NCI-H2171 (cell line): ENCODE data around the gene MEX3B.

ENCODE experiments used
- DNase-seq: peaks from one replicate; lab custom pipeline; 2025; lab: John Stamatoyannopoulos, UW

The MEX3B gene

DNA sequence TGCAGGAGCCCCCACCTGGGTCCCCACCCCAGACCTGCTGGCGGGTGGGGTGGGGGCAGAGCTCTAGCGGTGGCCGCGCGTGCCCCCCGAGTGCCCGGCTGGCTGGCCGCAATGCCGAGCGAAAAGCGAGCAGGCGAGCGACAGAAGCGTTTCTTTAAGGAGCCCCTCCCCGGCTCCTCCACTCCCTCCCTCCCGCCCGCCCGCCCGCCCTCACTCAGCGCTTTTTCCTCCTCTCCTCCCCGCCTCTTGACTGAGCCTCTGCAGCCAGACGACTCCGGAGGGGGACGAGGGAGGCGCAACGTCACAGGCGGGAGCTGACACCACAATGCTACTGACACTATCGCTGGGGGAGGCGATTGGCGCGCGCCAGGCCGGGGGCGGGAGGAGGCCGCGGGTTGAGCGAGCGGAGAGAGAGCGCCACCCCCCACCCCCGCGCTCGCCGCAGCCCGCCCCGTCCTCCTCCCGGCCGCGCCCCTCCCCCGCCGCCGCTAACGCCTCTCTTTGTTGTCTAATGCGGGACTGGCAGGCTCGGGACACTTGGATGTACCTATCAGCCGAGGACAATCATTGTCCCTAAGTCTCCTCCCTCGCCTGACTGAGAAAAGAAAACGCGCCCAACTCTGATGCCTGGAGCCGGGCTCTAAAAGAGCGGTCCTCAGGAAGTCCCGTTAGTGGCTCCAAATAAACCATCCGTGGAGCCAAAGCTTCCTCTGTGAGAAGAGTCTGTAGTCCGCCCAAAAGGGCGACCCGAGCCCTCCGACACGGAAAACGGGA lies at the start of gene MEX3B:
MEX3B (minus strand) TSS at position 127 of the 774 bp plus-strand sequence. CDS start 313 bp downstream, outside the sequence.
- DNase-seq = peak; percentile 96

DNA sequence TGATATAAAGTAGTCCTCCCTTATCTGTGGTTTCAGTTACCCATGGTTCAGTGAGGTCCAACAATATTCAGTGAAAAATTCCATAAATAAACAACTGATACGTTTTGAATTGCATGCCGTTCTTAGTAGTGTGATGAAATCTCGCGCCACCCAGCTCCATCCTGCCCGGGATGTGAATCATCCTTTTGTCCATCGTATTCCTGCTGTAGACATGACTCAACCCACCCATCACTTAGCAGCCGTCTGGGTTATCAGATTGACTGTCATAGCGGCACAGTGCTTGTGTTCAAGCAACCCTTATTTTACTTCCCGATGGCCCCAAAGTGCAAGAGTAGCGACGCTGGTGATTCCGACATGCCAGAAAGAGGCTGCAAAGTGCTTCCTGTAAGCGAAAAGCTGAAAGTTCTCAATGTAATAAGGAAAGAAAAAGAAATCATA lies 48.0 kb upstream of the MEX3B start:
- DNase-seq = no peak

DNA sequence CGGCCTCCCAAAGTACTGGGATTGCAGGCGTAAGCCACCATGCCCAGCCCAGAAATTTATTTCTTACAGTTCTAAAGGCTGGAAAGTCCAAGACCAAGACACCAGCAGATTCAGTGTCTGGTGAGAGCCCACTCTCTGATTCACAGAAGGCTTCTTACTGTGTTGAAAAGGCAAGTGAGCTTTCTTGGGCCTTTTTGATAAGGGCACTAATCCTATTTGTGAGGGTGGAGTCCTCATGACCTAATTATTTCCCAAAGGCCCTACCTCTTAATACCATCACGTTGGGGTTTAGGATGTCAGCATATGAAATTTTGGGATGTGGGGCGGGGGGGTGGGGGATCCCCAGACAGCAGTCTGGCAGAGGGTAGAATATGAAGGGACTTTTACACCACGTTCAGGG lies 47.5 kb upstream of the MEX3B start:
- no peak for DNase-seq

DNA sequence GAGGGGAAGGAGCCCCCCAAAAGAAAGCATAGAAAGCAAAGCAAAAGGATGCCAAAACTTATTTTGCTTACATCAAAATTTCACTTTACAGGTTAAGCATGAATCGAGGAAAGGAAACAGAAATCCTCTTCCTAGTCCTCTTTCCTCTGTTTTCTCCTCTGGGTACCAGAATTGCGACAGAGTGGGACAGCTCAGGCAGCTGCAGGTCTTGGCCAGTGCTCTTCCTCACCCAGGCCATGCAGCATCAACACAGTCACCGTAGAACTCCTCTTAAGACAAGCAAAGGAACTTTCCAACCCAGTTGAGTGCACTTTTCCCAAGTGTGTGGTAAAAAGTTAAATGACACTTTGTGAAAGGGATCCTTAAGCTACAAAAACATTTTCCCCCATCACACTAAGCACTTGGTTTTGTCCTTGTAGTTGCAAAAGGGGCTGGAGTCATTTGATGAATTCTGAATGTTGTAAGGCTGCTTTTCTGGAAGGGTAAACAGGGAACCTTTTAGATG lies 45.9 kb upstream of the MEX3B start:
- DNase-seq = no peak

DNA sequence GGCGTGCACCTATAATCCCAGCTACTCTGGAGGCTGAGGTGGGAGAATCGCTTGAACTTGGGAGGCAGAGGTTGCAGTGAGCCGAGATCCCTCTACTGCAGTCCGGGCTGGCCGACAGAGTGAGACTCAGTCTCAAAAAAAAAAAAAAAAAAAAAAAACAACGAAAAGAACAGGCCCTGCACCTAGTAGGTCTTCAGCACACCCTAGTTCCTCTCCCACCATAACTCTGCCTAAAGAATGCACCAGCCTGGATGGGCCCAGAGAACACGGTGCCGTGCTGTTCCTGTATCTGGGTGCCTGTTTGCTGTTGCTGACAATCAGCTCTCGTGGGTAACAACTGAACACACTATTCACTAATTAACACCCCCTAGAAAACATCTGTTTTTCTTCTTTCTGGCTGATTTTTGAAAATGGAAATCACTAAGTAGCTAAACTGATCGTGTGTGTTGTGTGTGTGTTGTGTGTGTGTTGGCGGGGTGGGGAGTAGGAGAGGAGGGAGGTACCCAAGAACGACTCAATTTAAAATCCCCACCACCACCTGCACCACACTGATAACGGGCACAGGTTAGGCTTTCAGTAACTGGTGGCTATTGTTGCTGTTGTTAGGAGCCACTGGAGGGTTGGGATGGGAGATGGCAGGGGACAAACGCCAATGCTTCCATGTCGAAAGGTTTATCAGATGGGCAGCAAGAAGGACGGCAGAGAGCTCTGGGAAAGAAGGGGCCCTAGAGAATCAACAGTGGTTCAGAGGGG lies 40.6 kb upstream of the MEX3B start:
- no peak for DNase-seq

DNA sequence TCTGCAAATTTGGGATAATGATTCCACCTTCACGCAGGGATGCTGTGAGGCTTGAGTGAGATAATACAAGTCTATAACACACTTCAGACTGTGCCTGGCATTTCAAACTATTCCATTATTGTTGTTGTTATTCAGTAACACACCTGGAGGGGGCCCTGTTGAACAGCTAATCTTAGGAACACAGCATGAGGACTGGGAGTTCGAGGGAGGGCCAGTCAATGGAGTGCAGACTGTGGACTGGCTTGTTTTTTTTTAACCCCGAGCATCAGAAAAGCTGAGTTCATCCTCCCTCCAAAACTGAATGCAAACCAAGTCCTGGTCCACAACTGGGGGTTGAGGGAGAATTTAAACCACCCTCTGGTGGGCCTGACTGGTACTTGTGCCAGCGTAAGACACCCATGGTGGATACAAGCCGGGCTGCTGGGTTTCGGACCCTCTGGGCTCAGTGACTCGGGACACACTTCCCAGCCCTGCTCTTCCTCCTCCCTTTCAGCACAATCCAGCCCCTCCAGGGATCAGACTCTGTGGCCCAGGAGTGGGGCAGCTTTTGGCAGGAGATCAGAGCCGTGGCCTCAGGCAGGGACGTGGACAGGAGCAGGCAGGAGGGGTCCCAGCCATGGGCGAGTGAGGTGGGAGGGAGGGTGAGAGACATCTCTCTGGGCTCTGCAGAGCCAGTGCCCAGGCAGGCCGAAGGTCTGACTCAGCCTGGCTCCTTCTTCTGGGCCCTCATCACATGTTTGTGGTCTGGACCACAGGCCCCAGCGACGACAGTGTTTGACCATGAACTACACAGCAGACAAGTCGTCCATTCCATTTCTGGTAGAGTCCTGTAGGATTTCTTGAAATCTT lies 36.3 kb upstream of the MEX3B start:
- no peak for DNase-seq

DNA sequence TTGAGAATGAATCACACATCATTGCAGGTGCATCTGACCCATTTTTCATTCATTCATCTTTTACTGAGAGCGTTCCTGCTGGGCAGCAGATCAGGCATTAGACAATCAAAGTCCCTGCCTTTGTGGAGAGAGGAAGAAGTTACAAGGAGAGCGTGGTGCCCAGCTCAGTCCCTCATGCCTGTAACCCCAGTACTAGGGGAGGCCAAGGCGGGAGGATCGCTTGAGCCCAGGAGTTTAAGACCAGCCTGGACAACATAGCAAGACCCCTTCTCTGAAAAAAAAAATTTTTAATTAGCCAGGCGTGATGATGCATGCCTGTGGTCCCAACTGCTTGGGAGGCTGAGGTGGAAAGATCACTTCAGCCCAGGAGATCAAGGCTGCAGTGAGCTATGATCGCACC lies 35.0 kb upstream of the MEX3B start:
- DNase-seq = no peak

DNA sequence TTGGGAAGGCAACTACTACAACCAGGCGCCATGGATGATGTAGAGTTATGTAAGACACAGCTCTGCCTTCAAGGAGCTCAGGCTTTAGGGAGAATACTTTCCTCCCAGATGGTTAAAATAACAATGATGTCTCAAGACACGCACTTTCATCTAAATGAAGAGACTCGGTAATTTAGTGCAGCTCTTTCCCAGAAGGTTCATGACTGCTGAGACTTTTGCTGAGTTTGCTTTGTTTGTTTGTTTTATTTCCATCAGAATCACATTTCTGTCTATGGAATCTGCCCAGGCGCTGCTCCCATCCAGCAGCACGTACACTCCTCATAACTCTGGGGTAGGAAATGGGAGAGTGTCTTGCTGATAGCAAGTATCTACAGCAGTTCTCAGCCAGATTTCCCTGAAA lies 33.9 kb upstream of the MEX3B start:
- DNase-seq = no peak

DNA sequence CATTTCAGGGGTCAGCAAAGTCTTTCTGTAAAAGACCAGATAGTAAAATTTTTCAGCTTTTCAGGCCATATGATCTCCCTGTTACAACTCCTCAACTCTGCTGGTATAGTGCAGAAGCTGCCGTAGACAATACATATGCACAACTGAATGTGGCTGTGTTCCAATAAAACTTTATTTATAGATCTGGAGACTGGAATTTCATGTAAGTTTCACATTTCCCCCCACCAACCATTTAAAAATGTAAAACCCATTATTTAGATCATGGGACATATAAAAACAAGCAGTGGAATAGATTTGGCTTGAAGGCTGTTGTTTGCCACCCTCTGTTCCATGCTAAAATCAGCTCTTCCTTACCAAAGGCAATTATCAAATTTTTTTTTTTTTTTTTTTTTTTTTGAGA lies 28.8 kb upstream of the MEX3B start:
- no peak for DNase-seq

DNA sequence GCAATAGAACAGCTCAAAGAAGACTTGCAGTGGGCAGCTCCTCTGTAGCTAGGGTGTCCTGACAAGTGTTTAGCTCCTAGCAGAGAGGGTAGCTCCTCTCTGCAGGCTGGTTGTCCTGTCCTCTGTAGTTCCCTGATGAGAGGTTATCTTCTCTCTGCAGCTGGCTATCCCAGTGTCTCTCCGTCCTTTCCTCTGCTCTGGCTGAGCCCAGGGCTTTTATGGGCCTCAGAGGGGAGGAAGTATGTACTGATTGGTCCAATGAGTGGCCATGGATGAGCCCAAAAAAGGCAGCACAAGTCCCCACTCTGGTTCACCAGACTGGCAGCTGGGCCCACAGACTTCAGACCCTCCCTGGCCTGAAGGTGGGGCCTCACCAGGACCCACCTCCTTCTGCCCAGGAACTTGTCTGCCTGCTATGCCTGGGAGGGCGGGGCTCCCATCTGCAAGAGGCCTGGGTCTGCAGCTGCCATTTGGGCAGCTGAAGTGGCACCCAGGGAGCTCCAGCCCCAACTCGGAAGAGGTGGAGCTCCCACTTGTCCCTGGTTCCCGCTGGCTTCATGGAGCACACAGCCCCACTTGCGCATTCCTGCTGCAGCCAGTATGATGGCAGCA lies 27.2 kb upstream of the MEX3B start:
- no peak for DNase-seq

DNA sequence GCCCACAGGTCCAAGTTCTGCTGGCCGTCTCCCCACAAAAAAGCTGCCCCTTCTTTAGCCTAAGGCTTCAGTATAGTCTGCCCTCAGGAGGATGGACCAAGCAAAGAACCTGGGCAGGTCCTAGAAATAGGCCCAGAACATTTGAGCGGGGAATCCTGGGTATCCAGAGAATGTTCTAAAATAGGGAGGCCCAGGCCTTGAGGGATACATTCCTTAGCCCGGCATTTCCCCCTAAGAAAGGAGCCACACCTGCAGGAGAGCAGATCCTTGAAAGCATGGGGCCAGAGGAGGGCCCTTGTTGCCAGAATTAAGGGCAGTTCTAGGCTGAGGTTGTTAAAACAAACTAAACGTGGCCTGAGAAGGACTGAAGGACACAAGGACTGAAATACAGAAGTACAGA lies 20.6 kb upstream of the MEX3B start:
- no peak for DNase-seq

DNA sequence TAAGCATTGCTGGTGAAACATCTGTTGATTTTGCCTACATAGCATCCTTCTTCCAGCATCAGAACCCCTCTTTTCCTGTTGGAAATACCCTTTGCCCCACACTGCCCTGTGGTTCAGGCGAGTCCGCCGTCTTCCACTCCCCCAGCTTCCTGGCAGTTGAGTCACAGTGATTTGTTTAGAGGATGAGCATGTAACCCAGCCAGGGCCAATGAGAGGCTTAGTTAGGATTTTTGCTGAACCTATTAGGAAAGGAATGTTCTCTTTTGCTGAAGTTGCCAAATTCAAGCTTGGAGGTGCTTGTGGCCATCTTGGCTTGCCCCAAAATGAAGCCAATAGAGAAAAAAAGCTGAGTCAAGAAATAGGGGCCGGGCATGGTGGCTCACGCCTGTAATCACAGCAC lies 19.0 kb upstream of the MEX3B start:
- no peak for DNase-seq

DNA sequence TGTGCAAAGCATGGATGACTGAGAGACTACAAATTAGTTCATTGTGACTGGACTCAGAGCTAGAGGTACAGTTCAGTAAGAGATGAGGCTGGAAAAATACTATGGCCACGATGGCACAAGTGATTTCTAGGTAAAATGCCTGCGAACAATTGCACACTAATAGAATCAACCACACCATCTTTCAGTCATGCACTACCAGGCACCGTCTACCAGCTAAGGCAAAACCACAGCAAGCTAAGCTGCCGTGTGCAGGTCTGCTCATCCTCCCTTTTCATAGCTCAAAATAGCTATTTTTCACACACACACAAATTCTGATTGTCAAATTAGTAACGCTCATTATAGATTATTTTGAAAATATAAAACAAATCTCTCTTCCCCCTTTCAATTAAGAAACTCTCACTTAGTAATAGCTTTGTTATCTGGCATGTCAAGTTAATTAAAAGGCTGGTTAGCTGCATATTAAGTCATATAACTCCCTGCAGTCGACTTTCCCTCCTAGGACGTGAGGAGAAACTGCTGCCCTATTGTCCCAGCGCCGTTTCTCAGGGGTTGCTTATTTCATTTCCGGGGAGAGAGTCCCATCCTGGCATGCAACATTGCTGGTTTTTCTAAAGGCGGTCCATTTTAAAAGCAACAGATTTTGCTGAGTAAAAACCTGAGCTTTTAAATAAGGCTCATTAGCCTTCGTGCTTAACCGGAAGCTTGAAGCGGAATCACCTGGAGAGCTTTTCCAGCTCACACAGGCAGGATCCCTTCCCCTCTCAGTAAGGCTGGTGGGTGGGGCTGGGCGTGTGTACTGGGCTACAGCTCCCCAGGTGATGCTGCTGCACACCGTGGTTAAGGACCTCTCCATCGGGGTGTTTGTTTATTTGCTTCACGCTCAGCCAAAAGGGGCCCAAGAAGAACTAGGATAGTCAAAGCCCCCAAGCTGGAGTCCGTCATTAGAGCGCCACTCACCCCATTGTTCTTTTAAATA lies 16.9 kb upstream of the MEX3B start:
- no peak for DNase-seq

DNA sequence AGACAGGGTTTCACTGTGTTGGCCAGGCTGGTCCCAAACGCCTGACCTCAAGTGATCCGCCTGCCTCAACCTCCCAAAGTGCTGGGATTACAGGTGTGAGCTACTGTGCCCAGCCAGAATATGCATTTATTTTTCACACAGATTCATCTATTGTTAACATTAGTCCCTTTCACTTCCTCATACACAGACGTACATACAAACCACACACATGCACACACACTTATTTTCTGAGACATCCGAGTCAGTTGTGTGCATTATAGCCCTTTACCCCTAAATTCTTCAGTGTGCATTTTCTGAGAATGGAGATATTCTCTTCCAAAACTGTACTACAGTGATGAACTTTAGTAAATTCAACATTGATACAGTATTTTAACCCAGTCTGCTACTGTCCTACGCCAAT lies 15.0 kb upstream of the MEX3B start:
- DNase-seq = no peak

DNA sequence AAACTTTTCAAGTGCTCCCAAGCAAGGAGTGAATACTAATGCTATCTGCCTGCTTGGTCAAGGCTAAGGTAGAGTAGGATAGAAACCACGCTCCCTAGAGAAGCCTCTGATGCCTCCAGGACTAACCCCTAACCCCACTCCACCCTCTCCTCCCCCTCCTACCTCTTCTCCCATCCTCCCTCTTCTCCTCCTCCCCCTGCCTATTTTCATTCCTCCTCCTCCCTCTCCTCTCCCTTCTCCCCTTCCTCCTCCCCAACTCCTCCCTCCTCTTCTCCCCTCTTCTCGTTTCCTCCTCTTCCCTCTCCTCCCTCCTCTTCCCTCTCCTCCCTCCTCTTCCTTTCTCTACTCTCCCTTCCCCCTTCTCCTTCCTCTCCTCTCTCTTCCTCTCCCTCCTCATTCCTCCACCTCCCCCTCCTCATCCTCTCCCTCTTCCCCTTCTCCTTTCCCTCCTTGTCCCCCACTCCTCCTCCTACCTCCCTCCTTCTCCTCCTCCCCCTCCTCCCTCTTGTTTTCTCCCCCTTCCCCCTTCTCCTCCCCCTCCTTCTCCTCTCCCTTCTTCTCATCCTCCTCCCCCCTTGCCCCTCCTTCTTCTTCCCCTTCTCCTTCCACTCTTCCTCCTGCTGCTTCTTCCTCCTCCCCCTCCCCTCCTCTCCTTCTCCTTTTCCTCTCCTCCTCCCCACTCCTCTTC lies 12.8 kb upstream of the MEX3B start:
- DNase-seq = no peak

DNA sequence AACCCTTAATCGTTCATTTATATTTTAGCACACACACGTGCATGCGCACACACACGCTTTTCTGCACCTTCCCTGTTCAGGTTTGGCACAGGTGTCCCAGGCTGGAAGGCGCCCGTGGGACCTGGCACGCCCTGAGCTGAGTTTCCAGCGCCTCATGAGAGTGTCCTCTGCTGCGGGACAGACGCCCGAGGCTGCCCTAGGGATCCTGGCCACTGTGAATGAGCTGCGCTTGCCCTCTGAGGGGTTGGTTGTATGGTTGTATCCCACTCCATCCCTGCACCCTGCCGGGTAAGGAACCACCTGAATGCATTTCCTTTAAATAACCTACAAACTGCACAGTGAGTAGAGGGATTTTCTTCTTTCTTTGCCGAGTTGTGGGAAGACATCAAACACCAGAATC lies 12.2 kb upstream of the MEX3B start:
- DNase-seq = no peak

DNA sequence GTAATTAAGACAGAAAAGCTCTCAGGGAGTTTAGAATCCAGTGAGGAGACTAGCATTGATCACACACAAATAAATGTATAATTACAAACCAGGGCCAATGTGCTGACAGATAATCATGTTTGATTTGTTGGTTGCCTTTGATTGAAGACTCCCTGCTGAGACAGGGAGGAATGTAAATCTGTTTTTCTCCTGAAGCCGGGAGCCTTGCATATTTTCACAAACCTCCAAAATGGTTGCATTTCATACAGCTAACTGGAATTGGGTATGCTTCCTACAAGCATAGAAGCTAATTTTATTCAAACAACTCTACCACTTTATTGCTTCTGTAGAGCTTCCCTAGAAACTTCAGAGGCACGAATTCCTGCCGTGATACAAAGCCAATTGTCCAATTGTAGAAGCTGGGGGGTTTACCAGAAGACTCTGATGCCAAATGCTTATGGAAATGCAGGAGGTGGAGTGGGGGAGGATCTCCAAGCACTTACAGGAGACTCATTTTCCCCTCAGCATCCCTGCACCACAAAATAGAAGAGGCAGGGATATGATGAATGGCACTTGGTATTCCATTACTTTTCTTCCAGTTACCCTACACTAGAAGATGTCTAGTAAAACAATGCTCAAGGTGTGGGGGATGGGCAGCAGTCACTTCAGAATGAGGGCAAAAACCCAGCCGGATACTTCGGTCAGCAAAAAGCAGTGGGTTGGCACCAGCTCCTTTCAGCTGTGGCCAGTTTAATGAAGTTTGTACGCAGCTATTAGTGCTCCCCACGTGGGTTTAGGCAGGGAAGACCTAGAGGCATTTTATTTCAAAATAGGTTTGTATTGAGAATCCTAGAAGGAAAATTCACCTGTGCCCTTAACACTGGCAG lies 11.4 kb upstream of the MEX3B start:
- no peak for DNase-seq

DNA sequence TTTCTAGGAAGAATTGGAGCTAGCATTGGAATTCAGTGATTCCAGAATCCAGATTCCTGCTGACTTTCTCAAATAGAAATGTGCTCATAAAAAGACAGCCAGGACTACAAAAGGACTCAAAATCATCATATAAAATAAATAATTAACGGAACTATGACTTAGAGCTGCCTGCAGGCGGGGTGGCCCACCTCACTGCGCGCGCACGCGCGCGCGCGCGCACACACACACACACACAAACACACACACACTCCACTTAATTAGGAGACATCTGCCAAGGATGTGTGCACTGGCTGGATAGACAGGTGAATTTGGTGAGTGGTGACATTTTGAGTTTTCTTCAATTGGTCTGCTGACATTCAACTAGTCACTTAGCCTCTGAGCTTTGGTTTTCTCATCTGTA lies 6.9 kb upstream of the MEX3B start:
- no peak for DNase-seq

DNA sequence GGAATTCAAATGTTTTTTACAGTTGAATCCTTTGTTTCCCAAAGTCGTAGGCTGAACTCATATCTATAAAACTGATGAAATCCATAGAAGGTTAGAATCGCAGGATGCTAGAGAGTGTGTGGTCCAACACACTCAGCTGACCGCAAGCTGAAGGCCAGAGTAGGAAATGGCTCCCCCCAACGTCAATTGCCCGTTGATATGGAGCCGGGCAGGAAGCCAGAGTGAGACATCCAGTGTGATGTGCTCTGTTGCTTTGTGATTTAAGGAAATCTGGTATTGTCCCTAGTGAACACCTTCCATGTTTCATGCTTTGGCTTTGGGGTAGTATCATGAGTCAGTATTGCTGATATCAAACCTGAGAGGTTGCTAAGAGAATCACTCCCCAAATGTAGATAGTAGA lies 5.8 kb upstream of the MEX3B start:
- no peak for DNase-seq
